Urinary bladder (tissue), 4 donors: ENCODE results near the gene MSMB. TPM values are rescaled to one million over a fixed set of nuclear protein-coding genes. Genes with fewer than 3 reads are reported as not detected.
"Not testable (repeated sequence)": the region's sequence is repeated elsewhere in the genome, so short reads cannot be mapped to it uniquely, and the experiment has no call there.

Experiments used
- DNase-seq: peaks from one replicate; pipeline ENCODE4 v3.0.0-alpha.2; 2015; ENCODE audit errors: extremely low spot score
- H3K27ac ChIP-seq: one replicate; pipeline ENCODE4 v1.5.1; 2013; ENCODE audit warnings: low read depth, mild to moderate bottlenecking, moderate library complexity
- H3K36me3 ChIP-seq: one replicate; pipeline ENCODE4 v1.6.1; 2013; ENCODE audit warnings: mild to moderate bottlenecking, moderate library complexity; ENCODE audit not compliant: insufficient read depth
- H3K4me1 ChIP-seq: one replicate; pipeline ENCODE4 v1.6.1; 2013; ENCODE audit warnings: mild to moderate bottlenecking, moderate library complexity; ENCODE audit not compliant: insufficient read depth
- H3K4me3 ChIP-seq: one replicate; pipeline ENCODE4 v1.5.1; 2013; ENCODE audit warnings: low read depth, low read length
- WGBS: extraction: QIAGEN DNeasy Blood & Tissue Kit; methylation state at CpG from one replicate; pipeline ENCODE4 v1.1.7; 2013; 5-methylcytosine and 5-hydroxymethylcytosine counted together
- polyA plus RNA-seq: library from polyadenylated mRNA; stranded (reverse); fragments of 200-250 nt; gene quantifications from one replicate; pipeline ENCODE4 v1.2.3, GENCODE V29; 2013
- total RNA-seq: library from RNA; depleted of rRNA; stranded (reverse); fragments of >200 nt; gene quantifications from one replicate; pipeline ENCODE4 v1.2.3, GENCODE V29; 2014
- donor health status: healthy with polysubstance abuse.
- donor health status: healthy.

The MSMB gene
- total and polyA plus RNA-seq, 2 donors = 1.1 TPM; not detected in 1

GRCh38 chr10:46057927-46058326 is 11.9 kb upstream of the MSMB start:
- H3K36me3 ChIP-seq, DNase-seq, H3K4me1 ChIP-seq, H3K27ac ChIP-seq, H3K4me3 ChIP-seq: not testable (repeated sequence)
- WGBS = 94% methylated on average over 5 of the region's 5 CpGs

GRCh38 chr10:46057038-46057437 is 11.0 kb upstream of the MSMB start:
- no peak overlapping the region for H3K27ac ChIP-seq
- no peak overlapping the region for H3K4me3 ChIP-seq
- H3K4me1 ChIP-seq = no peaks in the 10 kb centered on the region
- DNase-seq = no peak
- no peaks in the 10 kb centered on the region for H3K36me3 ChIP-seq

- Histone ChIP-seq H3K4me3 (no peak overlapping the region), H3K27ac (no peak overlapping the region), H3K36me3 (no peaks in the 10 kb centered on the region), H3K4me1 (no peaks in the 10 kb centered on the region)
- DNase-seq = no peak
- WGBS = 80% methylated on average over 4 of the region's 4 CpGs
Observed at GRCh38 chr10:46055771-46056170, 9.7 kb upstream of the MSMB start.

- DNase-seq = no peak
- Histone ChIP-seq H3K27ac (no peak overlapping the region), H3K36me3 (no peaks in the 10 kb centered on the region), H3K4me3 (no peak overlapping the region), H3K4me1 (no peaks in the 10 kb centered on the region)
- 43% methylated on average over 9 of the region's 9 CpGs for WGBS
Observed at GRCh38 chr10:46053534-46054434, 7.7 kb upstream of the MSMB start.

- H3K36me3 ChIP-seq = no peaks in the 10 kb centered on the region
- WGBS = 84% methylated on average over 6 of the region's 6 CpGs
- no peak overlapping the region for H3K4me3 ChIP-seq
- no peak overlapping the region for H3K27ac ChIP-seq
- H3K4me1 ChIP-seq = no peaks in the 10 kb centered on the region
- DNase-seq = no peak
Observed at GRCh38 chr10:46052791-46053375, 6.8 kb upstream of the MSMB start.

GRCh38 chr10:46052057-46052790 is 6.2 kb upstream of the MSMB start:
- H3K36me3 ChIP-seq = no peaks in the 10 kb centered on the region
- no peak for DNase-seq
- 47% methylated on average over 7 of the region's 7 CpGs for WGBS
- no peaks in the 10 kb centered on the region for H3K4me1 ChIP-seq
- no peak overlapping the region for H3K27ac ChIP-seq
- H3K4me3 ChIP-seq = no peak overlapping the region

GRCh38 chr10:46050941-46051623 is 5.0 kb upstream of the MSMB start:
- Histone ChIP-seq H3K4me3 (no peak overlapping the region), H3K4me1 (no peaks in the 10 kb centered on the region), H3K36me3 (no peaks in the 10 kb centered on the region), H3K27ac (no peak overlapping the region)
- no peak for DNase-seq
- 41% methylated on average over 11 of the region's 11 CpGs for WGBS

GRCh38 chr10:46049497-46049831 is 3.4 kb upstream of the MSMB start:
- not testable (repeated sequence) for DNase-seq, H3K36me3 ChIP-seq, H3K4me1 ChIP-seq, H3K4me3 ChIP-seq, H3K27ac ChIP-seq
- 95% methylated on average over 11 of the region's 11 CpGs for WGBS

GRCh38 chr10:46048152-46048551 is 2.1 kb upstream of the MSMB start:
- Histone ChIP-seq H3K36me3 (no peaks in the 10 kb centered on the region), H3K27ac (no peak overlapping the region)
- 47% methylated on average over 2 of the region's 2 CpGs for WGBS

GRCh38 chr10:46042527-46042926 is 3.5 kb downstream of the MSMB start:
- no peaks in the 10 kb centered on the region for H3K4me1 ChIP-seq
- H3K36me3 ChIP-seq = no peaks in the 10 kb centered on the region
- no peak overlapping the region for H3K27ac ChIP-seq
- DNase-seq = no peak
- H3K4me3 ChIP-seq = no peak overlapping the region
- WGBS = 59% methylated on average over 4 of the region's 4 CpGs

More at GRCh38 chr10:46048152-46048551, 2.1 kb upstream of the MSMB start:
- DNase-seq = no peak
- Histone ChIP-seq H3K4me3 (no peak overlapping the region), H3K4me1 (no peaks in the 10 kb centered on the region)

GRCh38 chr10:46040004-46040403 is 6.1 kb downstream of the MSMB start:
- H3K4me3 ChIP-seq = no peak overlapping the region
- no peak for DNase-seq
- H3K4me1 ChIP-seq = no peaks in the 10 kb centered on the region
- H3K36me3 ChIP-seq = no peaks in the 10 kb centered on the region
- no peak overlapping the region for H3K27ac ChIP-seq
- 85% methylated on average over 3 of the region's 3 CpGs for WGBS

GRCh38 chr10:46037107-46037825 is 8.8 kb downstream of the MSMB start:
- Histone ChIP-seq H3K27ac (no peak overlapping the region), H3K4me1 (no peaks in the 10 kb centered on the region), H3K36me3 (no peaks in the 10 kb centered on the region), H3K4me3 (no peak overlapping the region)
- no peak for DNase-seq
- WGBS = 84% methylated on average over 8 of the region's 8 CpGs
